GM19025 (cell line): ENCODE measurements around the gene S100A13.
"Not testable (repeated sequence)": the region's sequence is repeated elsewhere in the genome, so short reads cannot be mapped to it uniquely, and the experiment has no call there.

ENCODE experiments used
- ATAC-seq: cut with Tn5 transposase; IDR thresholded peaks from one replicate; pipeline ENCODE4 v1.9.1; 2021; ENCODE audit warnings: mild to moderate bottlenecking, low read depth, moderate library complexity; ENCODE audit not compliant: unreplicated experiment

S100A13 gene

DNA sequence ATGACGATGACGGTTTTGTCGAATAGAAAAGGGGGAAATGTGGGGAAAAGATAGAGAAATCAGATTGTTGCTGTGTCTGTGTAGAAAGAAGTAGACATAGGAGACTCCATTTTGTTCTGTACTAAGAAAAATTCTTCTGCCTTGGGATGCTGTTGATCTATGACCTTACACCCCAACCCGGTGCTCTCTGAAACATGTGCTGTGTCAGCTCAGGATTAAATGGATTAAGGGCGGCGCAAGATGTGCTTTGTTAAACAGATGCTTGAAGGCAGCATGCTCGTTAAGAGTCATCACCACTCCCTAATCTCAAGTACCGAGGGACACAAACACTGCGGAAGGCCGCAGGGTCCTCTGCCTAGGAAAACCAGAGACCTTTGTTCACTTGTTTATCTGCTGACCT is 51.8 kb downstream of the S100A13 start:
- ATAC-seq: not testable (repeated sequence)

DNA sequence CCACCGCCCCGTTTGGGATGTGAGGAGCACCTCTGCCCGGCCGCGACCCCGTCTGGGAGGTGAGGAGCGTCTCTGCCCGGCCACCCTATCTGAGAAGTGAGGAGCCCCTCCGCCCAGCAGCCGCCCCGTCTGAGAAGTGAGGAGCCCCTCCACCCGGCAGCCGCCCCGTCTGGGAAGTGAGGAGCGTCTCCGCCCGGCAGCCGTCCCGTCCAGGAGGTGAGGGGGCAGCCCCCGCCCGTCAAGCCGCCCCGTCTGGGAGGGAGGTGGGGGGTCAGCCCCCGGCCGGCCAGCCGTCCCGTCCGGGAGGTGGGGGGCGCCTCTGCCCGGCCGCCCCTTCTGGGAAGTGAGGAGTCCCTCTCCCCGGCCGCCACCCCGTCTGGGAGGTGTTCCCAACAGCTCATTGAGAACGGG is 52.2 kb downstream of the S100A13 start:
- not testable (repeated sequence) for ATAC-seq

DNA sequence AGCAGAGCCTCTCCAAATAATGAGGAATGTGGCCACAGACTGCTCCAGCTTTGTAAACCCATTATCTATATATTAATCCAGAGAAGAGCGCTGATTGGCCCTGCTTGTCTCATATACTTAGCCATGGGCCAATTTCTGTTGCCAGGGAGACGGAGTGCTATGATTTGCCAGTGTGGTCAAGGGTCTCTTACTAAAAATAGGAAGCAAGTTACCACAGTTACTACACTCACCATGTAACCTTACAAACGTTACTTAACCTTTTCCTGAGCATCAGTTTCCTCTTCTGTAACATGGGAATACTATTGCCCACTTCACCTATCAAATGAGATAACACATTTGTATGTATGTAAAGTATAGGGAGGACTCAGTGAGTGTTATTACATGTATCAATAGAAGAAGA is 54.0 kb downstream of the S100A13 start:
- ATAC-seq: no peak

DNA sequence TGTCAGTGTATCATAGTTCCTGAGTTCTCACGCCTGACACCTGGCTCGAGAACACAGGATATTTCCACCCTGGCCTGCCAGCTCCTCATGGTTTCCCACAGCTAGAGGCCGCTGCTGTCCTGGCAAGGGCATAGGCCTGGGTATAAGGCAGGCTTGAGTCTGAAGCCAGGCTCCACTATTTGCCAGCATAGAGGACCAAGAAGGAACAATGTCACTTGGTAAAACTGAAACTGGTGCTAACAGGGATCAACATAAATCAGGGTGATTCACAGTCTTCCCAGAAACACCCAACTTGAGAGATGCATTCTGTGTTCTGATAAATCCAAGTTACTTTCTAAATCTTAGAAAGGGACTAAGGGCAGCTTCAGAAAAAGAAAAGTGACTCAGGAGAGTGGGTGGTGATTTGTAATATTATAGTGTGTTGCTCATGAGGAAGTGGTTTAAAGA is 54.7 kb downstream of the S100A13 start:
- peak; percentile 58 for ATAC-seq

DNA sequence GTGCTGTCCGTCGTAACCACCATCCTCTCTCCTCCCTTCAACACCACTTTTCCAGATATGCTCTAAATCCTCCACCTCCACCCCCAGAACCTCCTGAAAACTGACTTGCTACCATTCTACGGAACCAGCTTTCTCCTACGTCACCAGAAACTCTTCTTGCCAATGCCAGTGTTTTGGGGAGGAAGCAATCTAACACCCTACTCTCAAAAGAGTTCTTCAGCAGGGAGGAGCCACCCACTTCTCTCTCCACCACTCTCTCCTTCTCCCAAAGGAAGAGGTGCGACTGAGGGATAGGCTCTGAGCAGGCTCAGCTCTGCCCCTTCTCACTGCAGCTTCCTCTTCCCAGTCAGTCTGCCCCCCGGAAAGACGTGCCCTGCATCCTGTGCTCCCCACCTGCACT is 55.6 kb downstream of the S100A13 start:
- no peak for ATAC-seq

DNA sequence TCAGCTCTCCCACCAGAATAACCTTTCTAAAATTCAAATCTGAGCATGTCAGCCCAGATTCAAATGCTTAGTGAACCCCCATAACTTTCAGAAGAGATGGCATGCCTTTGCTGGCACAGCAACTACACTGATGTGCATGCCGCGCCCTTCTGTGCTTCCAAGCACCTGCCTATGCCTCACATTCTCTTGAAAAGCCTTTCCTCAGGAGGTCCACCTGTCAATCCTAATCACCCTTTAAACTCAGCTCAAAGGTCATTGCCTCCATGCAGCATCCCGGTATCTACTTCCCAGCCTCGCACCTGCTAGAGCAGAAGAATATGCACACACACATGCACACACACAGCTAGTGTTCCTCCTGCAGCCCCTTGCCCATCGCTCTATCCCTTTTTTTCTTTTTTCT is 56.4 kb downstream of the S100A13 start:
- ATAC-seq: no peak

DNA sequence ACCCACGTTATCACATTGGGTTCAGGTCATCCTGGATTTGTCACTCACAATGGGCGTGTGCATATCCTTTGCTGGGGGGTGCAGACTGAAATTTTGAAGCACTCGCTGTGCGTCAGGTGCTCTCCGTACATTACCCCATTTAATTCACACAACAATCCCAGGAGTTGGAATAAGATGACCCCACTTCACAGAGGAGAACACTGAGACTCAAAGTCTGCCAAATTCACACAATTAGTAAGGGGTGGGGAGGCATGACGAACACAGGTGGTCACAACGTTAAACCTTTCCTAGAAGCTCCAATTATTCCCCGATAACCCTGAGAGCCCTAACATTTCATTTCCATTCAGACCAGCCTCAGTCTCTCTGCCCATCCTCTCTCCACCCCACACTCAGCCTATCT is 57.8 kb downstream of the S100A13 start:
- ATAC-seq: no peak
